CD4-positive, alpha-beta T cell treated with Interleukin-6 at 100 ng/mL for 8 hours (primary cell): Measurements from ENCODE around the gene BICD1.

Experiments
- DNase-seq: peaks from one replicate; pipeline ENCODE4 v3.0.0-alpha.2; 2020; ENCODE audit warnings: mixed read lengths, low spot score

BICD1 gene

GRCh38 chr12:32402946-32403345, 296.3 kb downstream of the BICD1 start:
- no peak for DNase-seq

- DNase-seq = no peak
Observed at GRCh38 chr12:32407795-32408194, 301.1 kb downstream of the BICD1 start.

GRCh38 chr12:32413412-32413811, 306.8 kb downstream of the BICD1 start:
- DNase-seq = no peak

GRCh38 chr12:32418221-32418620, 311.6 kb downstream of the BICD1 start:
- DNase-seq = no peak

GRCh38 chr12:32418903-32419519, 312.4 kb downstream of the BICD1 start:
- no peak for DNase-seq

GRCh38 chr12:32419520-32419960, 312.9 kb downstream of the BICD1 start:
- no peak for DNase-seq

- DNase-seq = no peak
Observed at GRCh38 chr12:32420356-32420755, 313.7 kb downstream of the BICD1 start.

- no peak for DNase-seq
Observed at GRCh38 chr12:32423559-32423958, 316.9 kb downstream of the BICD1 start.

- no peak for DNase-seq
Observed at GRCh38 chr12:32431025-32431424, 324.4 kb downstream of the BICD1 start.
